Naive thymus-derived CD4-positive, alpha-beta T cell (primary cell): ENCODE data around the gene LETM1. TPM values are rescaled to one million over a fixed set of nuclear protein-coding genes. Genes with fewer than 3 reads are reported as not detected.
A peak's percentile ranks its signal among the peaks of the same experiment; 100 is the strongest.

Experiments used
- ATAC-seq: fragments of 150-1000 bp; cut with Tn5 transposase; 2 replicates; pipeline ENCODE4 v1.10.0; 2021; ENCODE audit warnings: mild to moderate bottlenecking, moderate library complexity
- CTCF ChIA-PET: fragments of 350-600 bp; sonication (Branson Sonifier 250); formaldehyde crosslinking; loops from one replicate; lab custom pipeline; 2021; ENCODE audit warnings: antibody characterized with exemption; lab: Charles Lee
- POLR2A ChIA-PET: fragments of 350-600 bp; sonication (Branson Sonifier 250); formaldehyde crosslinking; loops from one replicate; lab custom pipeline; 2021; ENCODE audit warnings: antibody characterized with exemption, inconsistent platforms; lab: Charles Lee
- DNase-seq, 9 donors: peaks; one replicate each; pipeline versions ENCODE4 v3.0.0 to v3.0.0-alpha.2; 2020 to 2022; ENCODE audit warnings: mixed read lengths in 1 of 9
- H3K27ac ChIP-seq: one replicate; pipeline ENCODE4 v1.7.0; 2013; ENCODE audit warnings: mild to moderate bottlenecking, low read depth, low read length, moderate library complexity
- H3K27me3 ChIP-seq, 2 donors: one replicate each; pipeline ENCODE4 v1.7.0; 2013; ENCODE audit warnings: low read length in 2 of 2, mild to moderate bottlenecking in 2 of 2, moderate library complexity in 2 of 2; ENCODE audit not compliant: control insufficient read depth in 2 of 2, insufficient read depth in 2 of 2
- H3K36me3 ChIP-seq, 3 experiments: 1 replicate in 2 of 3; 2 replicates in 1 of 3; pipeline ENCODE4 v1.7.0; 2013; ENCODE audit warnings: low read length in 3 of 3, mild to moderate bottlenecking in 3 of 3, moderate library complexity in 1 of 3; ENCODE audit not compliant: insufficient read depth in 3 of 3, control insufficient read depth in 2 of 3
- H3K4me1 ChIP-seq, 2 donors: one replicate each; pipeline ENCODE4 v1.7.0; 2013; ENCODE audit warnings: low read length in 2 of 2, mild to moderate bottlenecking in 2 of 2, moderate library complexity in 1 of 2; ENCODE audit not compliant: control insufficient read depth in 2 of 2, insufficient read depth in 2 of 2
- H3K4me3 ChIP-seq: 2 replicates; pipeline ENCODE4 v1.7.0; 2013; ENCODE audit warnings: mild to moderate bottlenecking, low read length
- H3K9me3 ChIP-seq, 3 experiments: 1 replicate in 2 of 3; 2 replicates in 1 of 3; pipeline ENCODE4 v1.7.0; 2013; ENCODE audit warnings: low read length in 3 of 3; ENCODE audit not compliant: control insufficient read depth in 2 of 3
- H3K27ac Mint-ChIP-seq, 9 donors: one replicate each; pipeline ENCODE4 v1.8.0; 2020 to 2022; ENCODE audit warnings: mixed read lengths in 9 of 9, mild to moderate bottlenecking in 8 of 9, moderate library complexity in 5 of 9, inconsistent platforms in 2 of 9
- H3K27me3 Mint-ChIP-seq, 5 donors: one replicate each; pipeline ENCODE4 v1.8.0; 2021 to 2022; ENCODE audit warnings: mixed read lengths in 5 of 5, mild to moderate bottlenecking in 1 of 5
- H3K36me3 Mint-ChIP-seq, 5 donors: one replicate each; pipeline ENCODE4 v1.8.0; 2020 to 2022; ENCODE audit warnings: mixed read lengths in 5 of 5, mild to moderate bottlenecking in 3 of 5, inconsistent platforms in 1 of 5
- H3K4me1 Mint-ChIP-seq, 7 donors: one replicate each; pipeline ENCODE4 v1.8.0; 2020 to 2022; ENCODE audit warnings: mixed read lengths in 7 of 7, mild to moderate bottlenecking in 3 of 7, inconsistent platforms in 1 of 7
- H3K4me3 Mint-ChIP-seq, 10 donors: one replicate each; pipeline ENCODE4 v1.8.0; 2020 to 2022; ENCODE audit warnings: mild to moderate bottlenecking in 10 of 10, mixed read lengths in 10 of 10, moderate library complexity in 6 of 10, inconsistent platforms in 2 of 10
- H3K9me3 Mint-ChIP-seq, 11 donors: one replicate each; pipeline ENCODE4 v1.8.0; 2020 to 2022; ENCODE audit warnings: mixed read lengths in 11 of 11, mild to moderate bottlenecking in 4 of 11, inconsistent platforms in 1 of 11, moderate library complexity in 1 of 11
- intact Hi-C, 2 donors: fragments of 100-400 bp; cut with micrococcal nuclease; formaldehyde crosslinking; loops; one replicate each; pipeline ENCODE4 v1.15.1; 2023
- polyA plus RNA-seq, 2 donors: library from polyadenylated mRNA; unstranded; fragments of 300-500 nt; fragmentation: Illumina TruSeq; gene quantifications; one replicate each; pipeline ENCODE4 v1.2.3, GENCODE V29; 2021
- total RNA-seq, 6 experiments: library from RNA in 5 of 6; stranded (reverse) in 5 of 6; gene quantifications; 1 replicate in 5 of 6; 2 replicates in 1 of 6; pipeline ENCODE4 v1.2.3 and lab custom pipeline; 2021 to 2026

The LETM1 gene
- total and polyA plus RNA-seq, 7 experiments from 2014 or later: 7.7 to 56.4 (median 35.4) TPM

- no peak overlapping the region for H3K27ac ChIP-seq
- H3K27me3 Mint-ChIP-seq: peaks cover 0 to 10% (median 4%) of the 10 kb centered on the region in 5 donors
- H3K9me3 ChIP-seq: no peaks in the 10 kb centered on the region
- H3K4me3 Mint-ChIP-seq: no peak overlapping the region
- no peaks in the 10 kb centered on the region for H3K36me3 Mint-ChIP-seq
- DNase-seq (no peak), ATAC-seq (peak; percentile 22)
- H3K27ac Mint-ChIP-seq: no peak overlapping the region
- CTCF ChIA-PET: no interaction called here
- H3K4me1 ChIP-seq: no peaks in the 10 kb centered on the region
- POLR2A ChIA-PET: no interaction called here
- intact Hi-C loops: no loop called here
- H3K9me3 Mint-ChIP-seq: no peaks in the 10 kb centered on the region
- H3K36me3 ChIP-seq: no peaks in the 10 kb centered on the region
- no peak overlapping the region for H3K4me3 ChIP-seq
- H3K27me3 ChIP-seq: no peaks in the 10 kb centered on the region
- H3K4me1 Mint-ChIP-seq: peaks cover 0 to 7% (median 0%) of the 10 kb centered on the region in 7 donors
Observed at GRCh38 chr4:1771555-1772305, 84.2 kb downstream of the LETM1 start.

DNA sequence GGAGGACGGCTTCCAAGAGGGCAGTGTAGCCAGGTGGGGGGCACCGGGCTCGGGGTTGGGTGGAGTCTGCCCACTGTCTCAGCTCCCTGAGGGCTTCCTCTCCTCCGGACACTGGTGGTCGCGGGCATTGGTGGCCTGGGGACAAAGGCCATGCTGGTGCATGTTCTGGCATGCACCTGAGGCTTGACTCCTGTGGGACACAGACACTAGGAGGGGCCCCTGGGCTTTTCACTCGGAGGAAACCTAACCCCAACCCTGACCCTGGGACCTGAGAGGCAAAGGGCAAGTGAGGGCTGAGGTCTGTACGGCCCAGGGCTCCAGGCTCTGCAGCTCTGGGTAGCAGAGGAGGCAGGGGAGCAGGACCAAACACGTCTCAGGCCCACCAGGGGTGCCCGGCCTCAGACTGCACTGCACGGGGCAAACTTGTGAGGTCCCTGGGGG, 85.1 kb downstream of the LETM1 start:
- no peaks in the 10 kb centered on the region for H3K9me3 Mint-ChIP-seq
- DNase-seq (no peak), ATAC-seq (no peak)
- intact Hi-C loops: no loop called here
- peak overlapping the region in 1 of 10 donors; percentile 23 for H3K4me3 Mint-ChIP-seq
- no peaks in the 10 kb centered on the region for H3K36me3 ChIP-seq
- no peak overlapping the region for H3K27ac ChIP-seq
- H3K27me3 ChIP-seq: no peaks in the 10 kb centered on the region
- H3K4me3 ChIP-seq: no peak overlapping the region
- peaks cover 0 to 10% (median 4%) of the 10 kb centered on the region in 5 donors for H3K27me3 Mint-ChIP-seq
- H3K27ac Mint-ChIP-seq: no peak overlapping the region
- H3K4me1 Mint-ChIP-seq: peaks cover 0 to 7% (median 0%) of the 10 kb centered on the region in 7 donors
- no peaks in the 10 kb centered on the region for H3K9me3 ChIP-seq
- H3K36me3 Mint-ChIP-seq: no peaks in the 10 kb centered on the region
- CTCF ChIA-PET: no interaction called here
- POLR2A ChIA-PET: no interaction called here
- no peaks in the 10 kb centered on the region for H3K4me1 ChIP-seq

DNA sequence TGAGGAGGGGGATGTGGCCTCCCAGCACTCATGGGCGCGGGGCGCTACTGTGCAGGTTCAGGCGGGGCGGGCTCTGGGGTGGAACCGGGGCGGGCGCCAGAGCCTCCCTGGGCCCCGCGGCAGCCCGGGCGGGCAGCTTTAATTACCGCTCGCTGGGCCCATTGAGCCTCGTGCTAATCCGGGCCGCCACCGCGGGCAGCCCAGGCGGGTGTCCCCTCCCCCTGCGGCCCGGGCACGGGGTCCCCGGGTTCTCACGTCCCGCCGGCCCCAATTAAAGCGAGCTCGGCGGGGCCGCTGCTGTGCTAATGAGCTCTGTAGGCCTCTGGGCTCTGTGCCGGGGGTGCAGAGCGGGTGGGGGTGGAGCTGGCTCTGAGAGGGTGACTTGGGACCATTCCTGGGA, 85.7 kb downstream of the LETM1 start:
- CTCF ChIA-PET: no interaction called here
- no peak overlapping the region for H3K27ac Mint-ChIP-seq
- intact Hi-C loops: no loop called here

DNA sequence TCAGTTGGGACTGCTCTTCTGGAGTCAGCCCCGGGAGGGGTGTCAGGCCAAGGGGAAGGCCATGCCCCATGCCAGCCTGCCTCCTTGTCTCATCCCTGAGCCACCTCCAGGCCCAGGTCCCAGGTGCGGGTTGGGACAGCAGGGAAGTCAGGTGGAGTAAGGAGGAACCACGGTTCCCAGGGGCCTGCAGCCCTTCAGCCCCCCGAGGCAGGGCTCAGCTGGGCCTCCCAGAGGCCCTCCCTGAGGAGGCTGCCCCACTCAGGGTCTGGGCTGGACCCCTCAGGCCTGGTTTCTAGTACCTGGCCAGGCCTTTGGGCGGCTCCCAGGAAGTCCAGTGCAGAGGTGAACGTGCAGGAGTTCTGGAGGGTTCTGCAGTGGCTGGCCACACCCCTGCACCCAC, 86.3 kb downstream of the LETM1 start:
- H3K27ac Mint-ChIP-seq: no peak overlapping the region
- no peak overlapping the region for H3K4me3 Mint-ChIP-seq
- no peaks in the 10 kb centered on the region for H3K9me3 Mint-ChIP-seq
- DNase-seq (no peak), ATAC-seq (no peak)
- H3K4me1 ChIP-seq: no peaks in the 10 kb centered on the region
- H3K36me3 Mint-ChIP-seq: no peaks in the 10 kb centered on the region
- intact Hi-C loops: no loop called here
- H3K36me3 ChIP-seq: no peaks in the 10 kb centered on the region
- ChIA-PET CTCF (no interaction called here), POLR2A (no interaction called here)
- H3K27me3 ChIP-seq: no peaks in the 10 kb centered on the region
- no peak overlapping the region for H3K4me3 ChIP-seq
- H3K9me3 ChIP-seq: no peaks in the 10 kb centered on the region
- peaks cover 0 to 9% (median 0%) of the 10 kb centered on the region in 7 donors for H3K4me1 Mint-ChIP-seq
- H3K27me3 Mint-ChIP-seq: peaks cover 4 to 21% (median 9%) of the 10 kb centered on the region in 5 donors
- no peak overlapping the region for H3K27ac ChIP-seq

More for the DNA sequence above, 85.7 kb downstream of the LETM1 start:
- POLR2A ChIA-PET: no interaction called here
- H3K4me1 Mint-ChIP-seq: peaks cover 0 to 9% (median 0%) of the 10 kb centered on the region in 7 donors
- H3K4me3 ChIP-seq: no peak overlapping the region
- H3K36me3 ChIP-seq: no peaks in the 10 kb centered on the region
- ATAC-seq: no peak
- no peak for DNase-seq
- no peaks in the 10 kb centered on the region for H3K9me3 Mint-ChIP-seq
- H3K9me3 ChIP-seq: no peaks in the 10 kb centered on the region
- no peaks in the 10 kb centered on the region for H3K36me3 Mint-ChIP-seq
- no peaks in the 10 kb centered on the region for H3K4me1 ChIP-seq
- no peak overlapping the region for H3K27ac ChIP-seq
- H3K27me3 ChIP-seq: no peaks in the 10 kb centered on the region
- peak overlapping the region in 1 of 10 donors; percentile 23 for H3K4me3 Mint-ChIP-seq
- peaks cover 3 to 15% (median 9%) of the 10 kb centered on the region in 5 donors for H3K27me3 Mint-ChIP-seq

DNA sequence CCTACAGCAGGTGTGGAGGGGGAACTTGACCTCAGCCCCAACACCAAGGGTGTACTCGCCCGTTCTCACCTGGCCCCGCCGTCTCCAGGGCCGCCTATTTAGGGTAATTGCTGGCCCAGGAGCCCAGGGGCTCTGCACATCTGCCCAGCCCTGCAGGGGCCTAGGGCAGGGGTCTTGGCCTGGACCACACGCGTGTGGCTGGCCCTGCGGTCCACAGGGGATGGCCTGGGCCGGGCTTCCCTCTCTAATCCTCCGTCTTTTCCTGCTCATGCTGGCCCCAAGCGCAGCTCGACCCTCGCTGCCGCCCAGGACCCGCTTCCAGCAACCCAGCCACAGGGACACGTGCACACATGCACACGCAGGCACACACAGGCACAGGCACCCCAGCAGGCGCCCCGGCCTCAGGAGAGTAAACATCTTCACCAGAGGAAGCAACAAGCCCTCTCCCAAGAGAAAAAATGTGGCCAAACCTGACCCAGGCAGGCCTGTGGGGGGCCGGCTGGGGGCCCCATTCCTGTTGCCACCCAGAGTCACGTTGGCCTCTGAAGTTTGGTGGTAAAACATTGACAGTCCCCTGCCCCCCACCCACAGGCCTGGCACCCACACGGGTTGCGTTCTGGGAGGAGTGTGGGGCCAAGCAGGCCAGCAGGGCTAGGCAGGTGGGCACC, 87.5 kb downstream of the LETM1 start:
- no peak overlapping the region for H3K27ac ChIP-seq
- Mint-ChIP-seq H3K9me3 (no peaks in the 10 kb centered on the region), H3K4me1 (peaks cover 0 to 9% (median 0%) of the 10 kb centered on the region in 7 donors), H3K27me3 (peaks cover 4 to 29% (median 10%) of the 10 kb centered on the region in 5 donors), H3K27ac (no peak overlapping the region), H3K36me3 (no peaks in the 10 kb centered on the region), H3K4me3 (peak overlapping the region in 9 of 10 donors; percentile 39 to 82 (median 73))
- no peaks in the 10 kb centered on the region for H3K4me1 ChIP-seq
- intact Hi-C loops: no loop called here
- no peaks in the 10 kb centered on the region for H3K27me3 ChIP-seq
- no peak for DNase-seq
- H3K4me3 ChIP-seq: no peak overlapping the region
- H3K36me3 ChIP-seq: no peaks in the 10 kb centered on the region
- ATAC-seq: no peak
- POLR2A ChIA-PET: no interaction called here
- CTCF ChIA-PET: no interaction called here
- H3K9me3 ChIP-seq: no peaks in the 10 kb centered on the region

DNA sequence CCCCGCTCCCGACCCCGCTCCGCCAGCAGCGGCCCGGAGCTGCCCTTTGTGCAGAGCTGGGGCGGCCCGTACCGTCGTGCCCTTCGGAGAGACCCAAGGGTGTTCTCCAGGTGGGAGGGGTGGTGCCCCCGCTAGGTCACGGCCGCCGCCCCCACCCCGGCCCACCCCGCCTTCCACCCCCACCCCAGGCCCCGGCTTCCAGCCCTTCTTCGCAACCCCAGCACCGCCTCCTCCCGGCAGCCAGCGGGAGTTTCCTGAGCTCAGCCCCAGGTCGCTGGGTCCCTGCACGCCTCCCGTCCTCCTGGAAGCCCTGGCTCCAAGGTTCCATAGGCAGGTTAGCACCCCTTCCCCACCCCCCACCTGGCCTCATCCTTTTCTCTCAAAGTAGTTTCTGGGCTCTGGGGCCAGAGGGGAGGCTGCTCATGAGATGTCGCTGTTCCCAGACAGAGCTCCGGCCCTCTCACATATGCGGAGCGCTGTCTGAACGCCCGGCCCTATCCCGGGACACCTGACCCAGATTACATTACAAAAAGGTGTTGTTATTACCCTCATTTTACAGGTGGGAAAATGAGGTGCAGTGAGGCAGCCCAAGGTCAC, 88.1 kb downstream of the LETM1 start:
- intact Hi-C loops: loop anchor here in 1 of 2 donors (2.0 kb wide), 1 partner anchor 25 kb away; the partner anchor contains the start of gene FGFR3
- Mint-ChIP-seq H3K4me1 (peaks cover 0 to 9% (median 0%) of the 10 kb centered on the region in 7 donors), H3K27me3 (peaks cover 4 to 31% (median 10%) of the 10 kb centered on the region in 5 donors), H3K9me3 (no peaks in the 10 kb centered on the region), H3K4me3 (peak overlapping the region in 9 of 10 donors; percentile 2 to 82 (median 68)), H3K27ac (no peak overlapping the region), H3K36me3 (no peaks in the 10 kb centered on the region)
- H3K9me3 ChIP-seq: no peaks in the 10 kb centered on the region
- H3K27me3 ChIP-seq: no peaks in the 10 kb centered on the region
- CTCF ChIA-PET: no interaction called here
- H3K4me3 ChIP-seq: no peak overlapping the region
- peak in 1 of 9 donors; percentile 50 for DNase-seq
- H3K36me3 ChIP-seq: no peaks in the 10 kb centered on the region
- H3K27ac ChIP-seq: no peak overlapping the region
- peak; percentile 39 for ATAC-seq
- no peaks in the 10 kb centered on the region for H3K4me1 ChIP-seq
- POLR2A ChIA-PET: no interaction called here
